NCI-H2081 (cell line): ENCODE data around the gene PDE4D.

Experiments used
- DNase-seq, 2 experiments: peaks; one replicate each; lab custom pipeline; 2025; lab: John Stamatoyannopoulos, UW

The PDE4D gene

DNA sequence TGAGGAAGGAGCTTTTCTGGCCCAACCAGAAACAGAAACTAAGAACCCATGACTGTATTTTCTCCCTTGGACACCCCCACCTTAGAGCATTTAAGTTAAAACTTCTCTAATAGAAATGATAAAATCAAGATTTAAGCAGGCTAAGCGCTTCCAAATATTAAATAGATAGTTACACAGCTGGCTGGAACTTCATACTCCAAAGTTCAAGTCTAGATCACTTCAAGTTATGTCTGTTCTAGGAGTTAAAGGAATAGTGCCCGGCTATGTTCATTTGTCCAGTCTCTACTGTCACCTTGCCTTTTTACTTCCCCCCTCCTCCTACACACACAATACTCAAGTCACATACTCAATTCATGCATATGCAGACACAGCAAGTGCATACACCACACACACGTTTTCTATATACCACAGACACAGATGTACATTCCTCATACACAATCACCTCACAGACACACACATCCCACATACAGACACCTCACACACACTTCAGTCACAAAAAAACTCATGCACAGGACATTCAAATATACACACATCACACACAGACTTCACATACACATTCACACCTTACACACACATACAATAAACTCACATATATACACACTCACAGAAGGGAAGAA, 237.7 kb downstream of the PDE4D start:
- DNase-seq, result no peak

DNA sequence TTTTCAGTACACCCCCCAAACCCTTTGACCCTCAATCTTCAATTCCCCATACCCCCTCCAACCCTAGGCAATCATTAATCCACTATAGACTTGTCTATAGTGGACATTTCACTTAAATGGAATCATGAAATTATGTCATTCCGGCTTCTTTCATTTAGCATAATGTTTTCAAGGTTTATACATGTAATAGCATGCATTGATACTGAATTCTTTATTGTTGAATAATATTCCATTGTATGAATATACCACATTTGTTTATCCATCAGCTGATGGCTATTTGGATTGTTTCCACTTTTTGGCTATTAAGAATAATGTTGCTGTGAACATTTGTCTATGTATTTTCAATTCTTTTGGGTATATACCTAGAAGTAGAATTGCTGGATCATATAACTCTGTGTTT, 238.8 kb downstream of the PDE4D start:
- no peak for DNase-seq

DNA sequence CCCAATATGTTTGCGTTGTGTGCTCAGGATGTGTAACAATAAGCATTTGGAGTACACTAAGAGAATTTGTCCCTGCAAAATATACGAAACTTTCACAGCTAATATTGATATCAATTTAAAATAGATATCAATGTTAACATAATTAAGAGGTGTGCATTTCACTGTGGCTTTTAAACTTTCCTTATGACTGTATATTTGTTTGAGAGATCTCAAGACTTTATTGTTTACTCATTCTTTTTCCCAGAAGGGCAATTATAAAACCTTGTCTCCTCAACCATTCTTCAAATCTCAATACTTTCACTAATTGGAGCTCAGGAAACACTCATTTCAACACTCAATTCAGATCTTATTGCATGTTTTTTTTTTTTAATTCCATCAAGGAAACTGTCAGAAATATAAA, 241.1 kb downstream of the PDE4D start:
- DNase-seq, result no peak

DNA sequence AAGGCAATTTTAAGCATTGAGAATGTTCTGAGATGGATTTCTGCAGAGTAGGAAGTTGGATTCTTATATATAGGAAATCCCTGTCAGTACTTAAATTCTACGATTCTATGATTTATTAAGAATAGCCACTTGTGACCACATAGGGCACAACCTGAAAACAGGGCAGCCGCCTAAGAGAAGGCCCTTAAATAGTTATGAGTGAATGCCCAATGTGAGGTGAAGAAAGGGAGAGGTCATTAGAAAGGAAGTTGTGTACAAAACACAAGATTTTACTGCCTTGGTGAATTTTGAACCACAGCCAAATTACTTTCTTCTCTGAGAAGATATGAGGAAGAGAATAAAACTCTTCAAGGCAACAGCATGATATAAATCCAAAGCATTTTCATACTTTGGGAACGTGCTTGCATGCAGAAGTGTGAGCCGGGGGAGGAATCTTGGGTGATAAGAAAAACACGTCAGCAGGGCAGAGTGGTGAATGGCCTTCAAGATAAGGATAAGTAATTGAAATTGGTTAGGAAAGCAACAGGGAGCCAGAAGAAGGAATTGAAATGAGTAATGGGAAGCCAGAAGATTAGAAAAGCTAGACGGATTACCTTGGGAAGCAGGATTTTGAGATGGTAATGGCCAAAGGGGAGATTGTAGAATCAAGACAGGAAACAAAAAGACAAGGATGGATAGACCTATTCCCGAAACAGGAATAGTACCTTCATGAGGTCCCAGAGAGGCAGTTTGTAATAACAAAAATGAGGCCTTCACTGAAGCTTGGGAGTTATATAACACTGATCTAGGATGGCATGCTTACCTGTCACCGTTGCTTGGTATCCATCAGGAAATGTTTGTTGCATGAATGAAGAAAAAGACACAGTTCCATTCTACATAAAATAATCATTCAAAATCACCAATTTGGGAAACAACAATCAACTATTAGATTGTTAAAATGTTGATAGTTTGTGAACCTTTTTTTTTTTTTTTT, 244.3 kb downstream of the PDE4D start:
- no peak for DNase-seq

DNA sequence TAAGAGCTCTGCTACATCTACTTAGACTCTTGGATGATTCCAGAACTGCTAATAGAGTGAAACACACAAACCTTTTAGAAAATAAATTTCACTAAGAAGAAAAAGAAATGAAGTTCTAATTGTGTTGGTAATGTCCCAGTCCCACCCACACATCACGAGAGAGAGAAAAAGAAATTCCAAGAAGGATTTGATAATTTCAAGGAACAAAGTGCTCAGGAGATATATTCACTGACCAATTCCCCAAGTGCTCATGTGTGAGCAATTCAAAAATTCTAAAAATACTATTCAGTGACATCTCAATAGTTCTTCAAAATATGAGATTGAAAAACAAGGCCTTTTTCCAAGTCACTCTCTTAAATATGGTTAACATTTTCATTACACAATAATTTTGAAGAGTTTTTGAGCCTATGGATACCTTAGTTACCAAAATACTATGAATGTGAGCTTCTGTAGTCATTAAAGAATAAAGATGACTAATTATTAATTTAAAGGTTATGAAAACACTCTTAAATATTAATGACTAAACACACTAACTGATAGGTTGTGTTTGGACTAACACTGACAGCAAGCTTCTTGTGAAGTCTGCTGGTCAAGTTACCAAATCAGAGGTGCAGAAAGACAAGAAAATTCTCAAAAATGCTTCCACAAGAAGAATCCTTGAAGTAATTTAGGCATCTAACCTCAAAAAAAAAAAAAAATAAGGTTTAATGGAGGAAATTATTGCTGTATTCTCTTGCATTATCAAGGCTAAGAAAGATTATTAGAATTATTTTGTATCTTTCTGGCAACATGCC, 245.3 kb downstream of the PDE4D start:
- DNase-seq, result no peak

DNA sequence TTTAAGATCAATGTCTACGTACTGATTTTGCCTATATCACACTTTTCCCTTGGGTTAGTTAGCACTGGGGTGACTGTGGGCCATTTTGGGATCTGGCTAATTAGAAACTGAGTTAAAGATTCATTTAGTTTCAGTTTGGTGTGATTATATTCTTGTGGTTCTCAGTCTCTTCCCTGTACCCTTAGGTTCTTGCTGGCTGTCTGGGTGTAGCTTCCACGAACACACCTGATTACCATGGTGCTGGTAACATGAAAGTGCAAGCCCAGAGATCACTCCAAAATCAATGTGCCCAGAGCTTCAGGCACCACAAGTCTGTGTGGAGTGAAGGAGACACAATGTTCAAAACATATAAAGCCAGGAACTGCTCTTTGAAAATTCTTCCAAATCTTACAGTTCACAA, 248.1 kb downstream of the PDE4D start:
- no peak for DNase-seq

DNA sequence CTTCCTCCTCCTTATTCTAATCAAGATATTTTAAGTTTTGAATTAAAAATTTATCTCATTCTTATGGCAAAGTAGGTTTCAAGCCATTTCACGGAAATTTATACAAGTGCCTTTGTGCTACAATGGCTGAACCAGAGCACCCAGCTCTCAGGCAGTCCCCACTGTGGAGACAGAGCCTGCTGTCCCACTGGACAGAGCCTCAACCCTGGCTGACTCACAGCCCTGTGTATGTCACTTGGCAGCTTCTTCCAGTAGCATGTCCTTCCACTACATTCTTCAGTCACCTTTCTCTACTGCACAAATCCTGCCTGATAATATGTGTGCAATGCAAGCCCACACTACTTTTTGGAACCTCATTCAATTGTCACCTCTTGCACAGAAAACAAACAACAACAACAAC, 253.1 kb downstream of the PDE4D start:
- no peak for DNase-seq

DNA sequence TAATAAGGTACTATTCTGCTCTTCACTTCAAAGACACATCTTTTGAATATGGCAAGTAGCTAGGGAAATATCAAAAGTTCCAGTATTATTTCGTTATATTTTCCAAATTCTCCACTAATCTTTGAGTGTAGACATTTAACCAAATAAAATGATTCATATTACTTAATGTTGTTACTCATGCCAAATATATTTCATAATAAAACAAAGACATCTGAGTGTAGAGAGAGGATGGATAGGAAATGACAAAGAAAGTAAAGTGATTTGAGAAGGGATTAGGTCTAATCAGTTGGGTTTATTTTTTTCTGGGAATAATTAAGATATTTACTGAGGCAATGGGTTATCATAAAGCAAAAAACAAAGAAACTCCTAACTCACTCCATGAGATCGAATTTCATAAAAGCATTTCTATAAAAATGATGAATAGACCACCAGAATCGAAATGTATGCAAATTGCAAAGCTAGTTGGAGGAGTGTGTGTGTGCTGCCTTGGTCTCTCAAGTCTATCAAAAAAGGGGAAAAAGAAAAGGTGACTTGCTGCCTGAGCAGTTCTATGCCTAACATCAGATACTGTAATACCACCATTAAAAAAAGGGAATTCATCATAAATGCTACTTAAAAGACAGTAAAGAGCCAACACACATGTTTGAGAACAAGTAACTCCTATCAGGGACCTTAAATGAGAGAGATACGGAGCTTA, 255.5 kb downstream of the PDE4D start:
- no peak for DNase-seq

DNA sequence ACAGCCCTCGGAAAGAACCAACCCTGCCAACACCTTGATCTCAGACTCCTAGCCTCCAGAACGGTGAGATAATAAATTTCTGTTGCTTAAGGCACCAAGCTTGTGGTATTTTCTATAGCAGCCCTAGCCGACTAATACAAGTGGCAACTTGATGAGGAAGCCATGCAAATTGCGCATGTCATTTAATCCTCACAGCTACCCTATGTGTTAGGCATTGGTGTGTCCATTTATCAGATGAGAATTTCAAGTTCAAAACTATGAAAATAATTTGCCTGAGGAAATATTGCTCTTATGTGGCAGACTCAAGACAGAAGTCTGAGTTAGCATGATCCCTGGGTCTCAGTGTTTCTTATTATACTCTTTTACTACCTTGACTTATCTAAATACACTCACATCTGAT, 264.0 kb downstream of the PDE4D start:
- no peak for DNase-seq

DNA sequence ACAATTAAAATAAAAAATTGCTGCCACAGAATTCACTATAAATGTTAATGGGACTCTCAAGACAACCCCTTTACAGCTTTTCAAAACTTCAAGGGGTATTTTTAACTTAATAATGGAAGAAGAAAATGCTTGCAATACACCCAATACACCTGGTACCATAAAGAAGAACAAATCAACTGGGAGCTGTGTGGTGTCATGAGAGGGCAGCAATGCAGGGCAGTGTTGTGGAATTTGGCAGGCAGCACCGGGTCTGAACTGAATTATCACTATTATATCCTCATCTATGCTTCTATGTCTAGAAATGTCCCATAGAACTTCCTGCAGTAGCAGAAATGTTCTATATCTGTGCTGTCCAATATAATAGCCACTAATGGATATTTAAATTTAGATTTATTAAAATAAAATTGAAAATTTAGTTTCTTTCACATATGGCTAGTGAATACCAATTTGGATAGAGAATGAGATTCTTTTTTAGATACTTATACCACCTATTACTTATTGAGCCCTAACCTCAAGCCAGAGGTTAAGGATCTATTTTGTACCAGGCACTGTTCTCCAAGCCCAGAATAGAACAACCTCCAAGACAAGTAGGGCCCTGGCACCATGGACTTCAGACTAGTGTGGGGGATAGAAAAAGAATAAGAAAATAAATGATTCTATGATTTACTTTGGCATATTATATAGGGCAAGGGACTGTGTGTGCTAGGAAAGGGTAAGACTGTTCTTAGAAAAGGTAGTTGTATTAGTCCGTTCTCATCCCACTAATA, 265.3 kb downstream of the PDE4D start:
- DNase-seq, result no peak

DNA sequence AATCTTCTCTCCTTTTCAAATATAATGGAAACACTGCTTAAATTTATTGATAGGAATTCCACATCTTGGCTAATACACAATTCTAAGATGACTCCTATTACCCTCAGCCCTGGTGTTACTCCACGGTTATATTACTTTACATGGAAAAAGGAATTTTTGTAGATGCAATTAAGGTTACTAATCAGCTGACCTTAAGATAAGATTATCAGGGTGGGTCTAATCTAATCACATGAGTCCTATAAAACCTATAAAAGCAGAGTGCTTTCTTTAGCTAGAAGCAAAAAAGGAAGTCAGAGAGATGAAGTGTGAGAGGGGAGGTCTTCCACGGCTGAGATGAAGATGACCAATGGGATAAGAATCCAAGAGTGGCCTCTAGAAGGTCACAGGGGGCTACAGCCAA, 268.6 kb downstream of the PDE4D start:
- DNase-seq, result no peak

DNA sequence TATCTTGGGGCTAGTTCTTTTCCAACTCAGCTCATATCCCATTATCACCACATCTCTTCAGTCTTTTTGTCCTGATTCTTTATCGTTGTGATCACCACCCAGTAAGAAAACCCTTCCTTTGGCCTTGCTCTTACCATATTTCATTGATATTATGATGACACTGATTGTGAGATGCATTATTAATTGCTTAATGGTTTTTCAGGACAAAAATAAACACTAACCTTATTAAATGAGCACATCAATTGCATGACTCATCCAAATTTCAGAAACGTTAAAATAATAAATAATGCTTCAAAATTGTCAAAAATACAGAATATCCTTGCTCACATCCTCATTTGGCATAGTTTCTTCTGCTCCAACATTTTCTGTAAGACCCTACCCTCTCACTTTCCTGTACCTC, 270.7 kb downstream of the PDE4D start:
- DNase-seq, result no peak

DNA sequence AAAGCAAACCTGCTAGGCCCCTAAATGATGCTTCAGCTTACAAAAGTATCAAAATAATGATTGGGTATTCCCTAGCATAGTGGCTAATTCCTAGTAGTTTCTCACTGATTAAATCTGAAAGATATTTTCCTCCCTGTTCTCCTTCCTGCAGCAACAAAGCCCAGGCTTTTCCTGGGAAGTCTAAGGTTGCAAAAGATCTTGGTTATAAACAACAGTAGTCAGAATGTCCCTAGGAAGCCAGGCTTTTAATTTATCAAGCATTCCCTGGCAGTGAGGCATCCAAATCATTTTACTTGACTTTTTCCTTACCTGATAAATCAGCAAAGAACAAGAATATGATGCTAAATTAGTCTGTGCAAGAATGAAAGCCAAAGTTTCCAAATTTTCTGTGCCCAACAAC, 272.0 kb downstream of the PDE4D start:
- DNase-seq, result no peak

DNA sequence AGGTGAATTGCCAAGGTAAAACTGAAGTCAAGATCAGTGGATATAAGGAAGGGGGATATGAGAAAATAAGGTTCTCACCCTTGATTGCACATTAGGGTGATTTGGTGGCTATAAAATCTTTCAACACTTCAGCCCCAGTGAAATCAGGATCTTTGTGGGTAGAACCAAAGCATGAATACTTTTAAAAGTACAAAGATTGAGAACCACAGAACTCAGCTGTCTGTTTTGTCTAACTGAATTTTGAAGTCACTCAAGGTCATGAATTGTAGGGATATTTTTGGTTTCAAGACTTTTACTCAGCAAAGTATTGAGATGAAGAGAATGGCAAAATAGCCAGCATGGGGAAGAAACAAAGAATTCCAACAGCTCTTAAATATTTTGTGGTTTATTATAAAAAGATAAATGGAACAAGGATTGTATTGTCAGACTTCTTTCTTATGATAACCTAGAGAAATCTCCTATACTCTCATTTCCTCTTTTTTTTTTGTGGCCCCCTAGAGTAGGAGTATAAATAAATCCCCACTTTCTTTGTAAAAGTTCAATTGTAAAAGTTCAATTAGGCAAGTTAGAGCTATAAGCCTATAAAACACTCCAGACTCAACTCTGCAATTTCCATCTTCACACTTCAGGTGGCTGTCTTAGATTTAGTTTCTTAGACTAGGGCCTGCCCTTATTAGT, 272.9 kb downstream of the PDE4D start:
- no peak for DNase-seq

DNA sequence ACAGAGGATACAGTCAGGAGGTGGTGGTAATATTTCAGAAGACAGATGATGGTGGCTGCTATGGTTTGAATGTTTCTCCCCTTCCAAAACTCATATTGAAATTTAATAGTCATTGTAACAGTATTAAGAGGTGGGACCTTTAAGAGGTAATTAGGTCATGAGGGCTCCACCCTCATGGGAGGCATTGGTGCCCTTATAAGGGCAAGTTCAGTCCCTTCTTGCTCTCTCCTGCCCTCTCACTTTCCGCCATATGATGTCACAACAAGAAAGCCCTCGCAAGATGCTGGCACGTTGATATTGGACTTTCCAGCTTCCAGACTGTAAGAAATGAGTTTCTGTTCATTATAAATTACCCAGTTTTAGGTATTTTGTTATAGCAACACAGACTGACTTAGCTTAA, 274.9 kb downstream of the PDE4D start:
- DNase-seq, result no peak

DNA sequence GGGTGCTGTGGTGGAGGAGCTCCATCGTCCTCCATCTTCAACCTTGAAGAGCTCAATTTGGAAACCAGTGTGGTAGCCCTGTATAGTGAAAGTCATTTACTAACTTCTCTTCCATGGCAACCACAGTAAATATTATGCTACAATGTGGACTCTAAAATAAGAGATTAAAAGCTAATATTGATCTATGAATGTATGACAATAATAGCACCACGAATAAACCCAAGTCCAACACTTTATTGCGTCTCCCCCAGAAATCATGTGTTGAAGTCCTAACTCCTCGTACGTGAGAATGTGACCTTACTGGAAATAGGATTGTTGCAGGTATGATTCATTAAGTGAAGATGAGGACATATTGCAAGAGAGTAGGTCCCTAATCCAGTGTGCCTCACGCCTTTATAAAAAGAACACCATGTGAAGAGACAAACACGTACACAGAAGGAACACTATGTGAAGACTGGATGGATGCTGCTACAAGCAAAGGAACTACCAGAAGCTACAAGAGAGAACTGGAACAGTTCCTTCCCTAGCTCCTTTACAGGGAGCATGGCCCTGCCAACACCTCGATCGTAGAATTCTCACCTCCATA, 276.2 kb downstream of the PDE4D start:
- DNase-seq, result no peak

DNA sequence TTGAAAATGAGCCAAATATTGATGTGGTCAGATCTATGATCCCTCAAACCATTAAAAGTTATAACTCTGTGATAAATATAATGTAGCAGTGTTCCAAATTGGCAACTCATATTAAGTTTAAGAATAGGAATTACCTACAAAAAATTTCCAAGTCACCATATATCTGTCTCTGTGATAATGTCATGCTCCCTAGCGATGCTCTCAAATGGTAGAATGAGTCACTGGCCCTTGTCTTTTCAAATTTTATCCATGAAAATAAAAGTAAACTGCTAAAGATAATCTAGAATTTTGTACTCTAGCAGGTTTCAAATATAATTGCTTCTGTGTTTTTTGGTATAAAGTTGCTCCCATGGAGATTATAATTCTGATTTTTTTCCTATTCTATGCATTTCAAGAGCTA, 277.1 kb downstream of the PDE4D start:
- no peak for DNase-seq

DNA sequence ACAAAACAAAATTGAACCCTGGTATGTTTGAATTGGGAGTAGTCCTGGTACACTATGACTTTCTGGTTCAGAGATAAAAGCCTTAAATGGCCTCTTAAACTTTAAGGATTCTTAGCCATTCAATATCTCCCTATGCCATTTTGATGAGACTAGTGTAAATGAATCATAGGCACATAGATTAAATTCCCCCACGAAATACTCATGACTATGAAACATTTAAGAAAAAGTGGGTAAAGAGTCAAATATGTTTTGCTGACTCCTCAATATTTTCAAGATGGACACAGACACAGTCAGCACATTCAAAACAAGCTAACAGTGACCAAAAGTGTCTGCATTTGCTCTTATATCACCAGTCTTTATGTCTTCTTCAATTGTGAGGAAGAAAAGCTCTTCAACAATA, 278.3 kb downstream of the PDE4D start:
- DNase-seq, result no peak

DNA sequence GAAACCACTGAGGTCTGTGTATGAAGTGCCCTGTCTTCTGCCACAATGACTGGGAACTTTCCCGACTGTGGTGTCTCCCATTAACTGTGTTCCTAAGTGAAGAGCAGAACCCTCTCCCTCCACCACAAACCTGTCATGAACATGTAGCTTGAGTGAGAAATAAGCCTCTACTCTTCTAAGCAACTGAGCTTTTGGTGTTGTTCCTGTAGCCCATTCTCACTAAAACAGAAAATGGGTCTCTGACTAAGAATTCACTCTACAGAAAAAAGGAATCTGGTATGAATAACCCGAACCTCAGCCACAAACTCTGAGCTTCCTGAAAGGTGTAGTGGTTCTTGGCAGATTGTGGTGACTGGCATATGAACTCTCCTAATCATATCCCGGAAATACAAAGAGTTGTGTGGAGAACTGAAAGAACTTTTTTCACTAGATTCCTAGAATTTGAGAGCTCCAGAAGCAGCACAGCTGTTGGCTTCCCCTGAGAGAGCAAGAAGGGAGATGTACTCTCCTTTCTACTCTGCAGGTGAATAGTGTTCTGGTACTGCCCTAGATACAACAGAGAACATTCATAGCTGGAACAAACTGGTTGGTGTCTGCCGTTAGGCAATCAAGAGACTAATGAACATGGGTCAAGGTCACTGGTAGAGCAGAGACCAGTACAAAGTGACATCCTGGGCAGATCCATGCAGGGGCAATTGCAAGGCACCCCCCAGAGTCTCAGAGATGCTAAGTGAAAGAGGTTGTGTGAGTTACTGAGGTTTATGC, 283.8 kb downstream of the PDE4D start:
- no peak for DNase-seq

DNA sequence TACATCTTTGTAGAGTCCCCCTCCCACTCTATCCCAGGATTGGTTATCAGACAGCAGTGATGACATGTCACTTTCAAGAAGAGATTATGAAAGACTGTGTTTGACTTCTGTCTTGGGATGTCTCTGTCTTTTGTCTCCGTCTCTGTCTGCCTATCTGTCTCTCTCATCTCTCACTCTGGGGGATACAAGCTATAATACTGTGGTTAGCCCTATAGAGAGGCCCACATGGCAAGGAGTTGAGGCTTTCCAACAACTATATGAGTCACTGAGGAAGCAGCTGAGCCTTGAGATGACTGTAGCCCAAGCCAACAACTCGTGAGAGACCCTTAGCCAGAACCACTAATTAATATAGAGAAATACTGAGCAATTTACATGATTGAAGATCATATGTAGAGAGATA, 284.8 kb downstream of the PDE4D start:
- no peak for DNase-seq
